Measurements from ENCODE around the gene MC2R. TPM values are rescaled to one million over a fixed set of nuclear protein-coding genes. Genes with fewer than 3 reads are reported as not detected.

The MC2R gene
- total and polyA plus RNA-seq, 10 of the 15 experiments (the other 5 are each of a cell fraction or from before 2014, with no cell fraction given) = 0.15 TPM; not detected in 9

DNA sequence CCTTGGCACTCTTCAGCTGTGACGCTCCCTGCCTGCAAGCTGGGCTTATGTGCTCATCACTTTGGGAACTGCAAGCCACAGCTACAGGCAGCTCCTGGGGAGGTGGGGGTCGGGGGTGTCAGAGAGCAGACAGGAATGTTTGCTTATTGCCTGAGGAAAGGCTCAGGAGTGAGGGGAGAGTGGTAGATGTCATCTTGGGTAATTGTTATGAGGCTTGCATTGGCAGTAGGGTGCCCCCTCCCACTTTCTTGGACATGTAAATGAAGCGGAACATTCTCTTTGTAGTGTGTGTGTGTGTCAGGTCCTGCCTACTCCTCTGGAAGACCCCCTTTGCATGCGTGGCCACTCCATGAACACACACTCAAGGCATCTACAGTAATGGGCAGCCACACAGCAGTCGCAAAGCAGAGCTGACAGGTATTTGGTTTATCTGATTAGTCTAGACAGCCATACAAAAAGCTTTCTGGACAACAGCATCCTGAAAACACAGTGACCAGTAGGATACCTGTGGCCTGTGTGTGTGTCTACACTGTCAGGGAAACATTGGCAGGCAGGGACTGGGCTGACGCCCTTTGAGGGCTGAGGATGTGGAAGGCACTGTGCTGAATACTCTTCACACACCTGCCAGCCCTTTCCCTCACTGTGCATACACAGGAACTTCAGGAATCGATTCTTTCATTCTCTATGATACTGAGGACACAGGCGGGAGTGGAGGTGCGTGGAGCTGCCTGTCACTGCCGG, 17.1 kb upstream of the MC2R start:
- H2AFZ ChIP-seq (ENCODE audit: control insufficient read depth, low read depth, low read length) = no peak overlapping the region
- no peak overlapping the region for H3K4me2 ChIP-seq (ENCODE audit: control insufficient read depth, insufficient read depth)
- no peaks in the 10 kb centered on the region for H3K4me1 ChIP-seq (ENCODE audit: control insufficient read depth, insufficient read depth, low read length)
- WGBS (ENCODE audit: insufficient coverage, insufficient replicate concordance, low lambda C conversion rate, missing lambda C conversion rate) = 32% methylated on average over 10 of the region's 10 CpGs
- TF ChIP-seq ZNF384 (IDR thresholded peaks at IDR 0.05; ENCODE audit: borderline replicate concordance, low read depth, low read length) (no peak), CHD2 (IDR thresholded peaks at IDR 0.05; ENCODE audit: borderline replicate concordance, low read depth, low read length) (no peak), BMI1 (IDR thresholded peaks at IDR 0.05; ENCODE audit: borderline replicate concordance) (no peak), IKZF1 (conservative IDR thresholded peaks at IDR 0.05) (no peak), KLF5 (IDR thresholded peaks at IDR 0.05; ENCODE audit: partially characterized antibody) (no peak), ZZZ3 (IDR thresholded peaks at IDR 0.05; ENCODE audit: control insufficient read depth, insufficient read length, low read depth) (no peak), CHD1 (IDR thresholded peaks at IDR 0.05; ENCODE audit: low read depth, low read length) (no peak), STAT1 (conservative IDR thresholded peaks at IDR 0.05) (no peak)
- TF ChIP-seq, protein P1, sequence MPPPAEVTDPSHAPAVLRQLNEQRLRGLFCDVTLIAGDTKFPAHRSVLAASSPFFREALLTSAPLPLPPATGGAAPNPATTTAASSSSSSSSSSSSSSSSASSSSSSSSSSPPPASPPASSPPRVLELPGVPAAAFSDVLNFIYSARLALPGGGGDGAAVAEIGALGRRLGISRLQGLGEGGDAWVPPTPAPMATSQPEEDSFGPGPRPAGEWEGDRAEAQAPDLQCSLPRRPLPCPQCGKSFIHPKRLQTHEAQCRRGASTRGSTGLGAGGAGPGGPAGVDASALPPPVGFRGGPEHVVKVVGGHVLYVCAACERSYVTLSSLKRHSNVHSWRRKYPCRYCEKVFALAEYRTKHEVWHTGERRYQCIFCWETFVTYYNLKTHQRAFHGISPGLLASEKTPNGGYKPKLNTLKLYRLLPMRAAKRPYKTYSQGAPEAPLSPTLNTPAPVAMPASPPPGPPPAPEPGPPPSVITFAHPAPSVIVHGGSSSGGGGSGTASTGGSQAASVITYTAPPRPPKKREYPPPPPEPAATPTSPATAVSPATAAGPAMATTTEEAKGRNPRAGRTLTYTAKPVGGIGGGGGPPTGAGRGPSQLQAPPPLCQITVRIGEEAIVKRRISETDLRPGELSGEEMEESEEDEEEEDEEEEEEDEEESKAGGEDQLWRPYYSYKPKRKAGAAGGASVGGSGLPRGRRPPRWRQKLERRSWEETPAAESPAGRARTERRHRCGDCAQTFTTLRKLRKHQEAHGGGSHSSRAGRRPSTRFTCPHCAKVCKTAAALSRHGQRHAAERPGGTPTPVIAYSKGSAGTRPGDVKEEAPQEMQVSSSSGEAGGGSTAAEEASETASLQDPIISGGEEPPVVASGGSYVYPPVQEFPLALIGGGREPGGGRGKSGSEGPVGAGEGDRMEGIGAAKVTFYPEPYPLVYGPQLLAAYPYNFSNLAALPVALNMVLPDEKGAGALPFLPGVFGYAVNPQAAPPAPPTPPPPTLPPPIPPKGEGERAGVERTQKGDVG (CRISPR knock-in tag; IDR thresholded peaks at IDR 0.05) = no peak
- TF ChIP-seq, protein P2, sequence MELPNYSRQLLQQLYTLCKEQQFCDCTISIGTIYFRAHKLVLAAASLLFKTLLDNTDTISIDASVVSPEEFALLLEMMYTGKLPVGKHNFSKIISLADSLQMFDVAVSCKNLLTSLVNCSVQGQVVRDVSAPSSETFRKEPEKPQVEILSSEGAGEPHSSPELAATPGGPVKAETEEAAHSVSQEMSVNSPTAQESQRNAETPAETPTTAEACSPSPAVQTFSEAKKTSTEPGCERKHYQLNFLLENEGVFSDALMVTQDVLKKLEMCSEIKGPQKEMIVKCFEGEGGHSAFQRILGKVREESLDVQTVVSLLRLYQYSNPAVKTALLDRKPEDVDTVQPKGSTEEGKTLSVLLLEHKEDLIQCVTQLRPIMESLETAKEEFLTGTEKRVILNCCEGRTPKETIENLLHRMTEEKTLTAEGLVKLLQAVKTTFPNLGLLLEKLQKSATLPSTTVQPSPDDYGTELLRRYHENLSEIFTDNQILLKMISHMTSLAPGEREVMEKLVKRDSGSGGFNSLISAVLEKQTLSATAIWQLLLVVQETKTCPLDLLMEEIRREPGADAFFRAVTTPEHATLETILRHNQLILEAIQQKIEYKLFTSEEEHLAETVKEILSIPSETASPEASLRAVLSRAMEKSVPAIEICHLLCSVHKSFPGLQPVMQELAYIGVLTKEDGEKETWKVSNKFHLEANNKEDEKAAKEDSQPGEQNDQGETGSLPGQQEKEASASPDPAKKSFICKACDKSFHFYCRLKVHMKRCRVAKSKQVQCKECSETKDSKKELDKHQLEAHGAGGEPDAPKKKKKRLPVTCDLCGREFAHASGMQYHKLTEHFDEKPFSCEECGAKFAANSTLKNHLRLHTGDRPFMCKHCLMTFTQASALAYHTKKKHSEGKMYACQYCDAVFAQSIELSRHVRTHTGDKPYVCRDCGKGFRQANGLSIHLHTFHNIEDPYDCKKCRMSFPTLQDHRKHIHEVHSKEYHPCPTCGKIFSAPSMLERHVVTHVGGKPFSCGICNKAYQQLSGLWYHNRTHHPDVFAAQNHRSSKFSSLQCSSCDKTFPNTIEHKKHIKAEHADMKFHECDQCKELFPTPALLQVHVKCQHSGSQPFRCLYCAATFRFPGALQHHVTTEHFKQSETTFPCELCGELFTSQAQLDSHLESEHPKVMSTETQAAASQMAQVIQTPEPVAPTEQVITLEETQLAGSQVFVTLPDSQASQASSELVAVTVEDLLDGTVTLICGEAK (IDR thresholded peaks at IDR 0.05; ENCODE audit: borderline replicate concordance) = no peak
- H3K9me3 ChIP-seq (replicated peaks; ENCODE audit: control insufficient read depth, insufficient read depth, low read length) = no peaks in the 10 kb centered on the region; the same call in 2 of the 3 replicates
- SMC1A ChIA-PET (ENCODE audit: uncharacterized antibody, unreplicated experiment) = no interaction called here
- no peaks in the 10 kb centered on the region; a peak in 2 of 4 replicates for H3K27me3 ChIP-seq (replicated peaks in 1 of 2; ENCODE audit: control insufficient read depth in 2 of 2, insufficient read depth in 2 of 2, low read length in 1 of 2)
- no peak overlapping the region for H3K27ac ChIP-seq (ENCODE audit: control insufficient read depth, insufficient read depth)
- POLR2A ChIA-PET = no interaction called here
- no peak overlapping the region for H3K9ac ChIP-seq (ENCODE audit: control insufficient read depth, insufficient read depth, low read length)
- no peaks in the 10 kb centered on the region for H3K79me2 ChIP-seq (ENCODE audit: control insufficient read depth, insufficient read depth, low read length)
- H3K36me3 ChIP-seq (ENCODE audit: control insufficient read depth in 2 of 2, insufficient read depth in 2 of 2, low read length in 1 of 2) = no peaks in the 10 kb centered on the region
- no peaks in the 10 kb centered on the region for H4K20me1 ChIP-seq (ENCODE audit: control insufficient read depth, insufficient read depth)
- no peak for ATAC-seq
- CTCF ChIA-PET = interaction anchor here (0.6 kb wide), 1 partner anchor 100 kb away, joined by 3 read pairs; no protein-coding TSS in a partner anchor
- no peak for DNase-seq (ENCODE audit: low read depth, low spot score)
- BruUV-seq (replicated peaks) = no TSS peak
- intact Hi-C loops (cut with micrococcal nuclease; ENCODE audit: unreplicated experiment) = loop anchor here (10.0 kb wide), 1 partner anchor 82 kb away; no protein-coding TSS in a partner anchor
- in situ Hi-C loops (cut with MboI) = no loop called here
- RAD21 ChIA-PET (ENCODE audit: unreplicated experiment) = no interaction called here
- FAIRE-seq = no peak
- no peak overlapping the region for H3K4me3 ChIP-seq

Measured in GM12878 (cell line).